ENCODE measurements around the gene MICB.

MICB gene

GRCh38 chr6:31468311-31468710 is 29.6 kb upstream of the MICB start:
- Mint-ChIP-seq H3K27ac (peak overlapping the region; percentile 50), H3K4me1 (ENCODE audit: low read depth) (peaks cover 93% of the 10 kb centered on the region), H3K27me3 (no peaks in the 10 kb centered on the region), H3K9me3 (ENCODE audit: low read depth) (no peaks in the 10 kb centered on the region), H3K36me3 (peaks cover 16% of the 10 kb centered on the region), H3K4me3 (peak overlapping the region; percentile 27)

- H3K27me3 Mint-ChIP-seq: no peaks in the 10 kb centered on the region
- H3K9me3 Mint-ChIP-seq (ENCODE audit: low read depth): no peaks in the 10 kb centered on the region
- H3K4me3 Mint-ChIP-seq: no peak overlapping the region
- H3K4me1 Mint-ChIP-seq (ENCODE audit: low read depth): peaks cover 97% of the 10 kb centered on the region
- H3K36me3 Mint-ChIP-seq: peaks cover 2% of the 10 kb centered on the region
- H3K27ac Mint-ChIP-seq: peak overlapping the region; percentile 54
Observed at GRCh38 chr6:31470801-31471200, 27.1 kb upstream of the MICB start.

GRCh38 chr6:31471711-31472110 is 26.2 kb upstream of the MICB start:
- H3K27me3 Mint-ChIP-seq: no peaks in the 10 kb centered on the region
- H3K36me3 Mint-ChIP-seq: peaks cover 2% of the 10 kb centered on the region
- peak overlapping the region; percentile 87 for H3K27ac Mint-ChIP-seq
- H3K9me3 Mint-ChIP-seq (ENCODE audit: low read depth): no peaks in the 10 kb centered on the region
- peaks cover 92% of the 10 kb centered on the region for H3K4me1 Mint-ChIP-seq (ENCODE audit: low read depth)
- peak overlapping the region; percentile 68 for H3K4me3 Mint-ChIP-seq

GRCh38 chr6:31472259-31472658 is 25.7 kb upstream of the MICB start:
- peak overlapping the region; percentile 68 for H3K4me3 Mint-ChIP-seq
- no peaks in the 10 kb centered on the region for H3K9me3 Mint-ChIP-seq (ENCODE audit: low read depth)
- H3K27ac Mint-ChIP-seq: peak overlapping the region; percentile 87
- H3K36me3 Mint-ChIP-seq: peaks cover 2% of the 10 kb centered on the region
- H3K27me3 Mint-ChIP-seq: no peaks in the 10 kb centered on the region
- H3K4me1 Mint-ChIP-seq (ENCODE audit: low read depth): peaks cover 91% of the 10 kb centered on the region

- Mint-ChIP-seq H3K4me3 (no peak overlapping the region), H3K27ac (peak overlapping the region; percentile 88), H3K4me1 (ENCODE audit: low read depth) (peaks cover 82% of the 10 kb centered on the region), H3K36me3 (peaks cover 2% of the 10 kb centered on the region), H3K27me3 (no peaks in the 10 kb centered on the region), H3K9me3 (ENCODE audit: low read depth) (no peaks in the 10 kb centered on the region)
Observed at GRCh38 chr6:31473244-31473643, 24.7 kb upstream of the MICB start.

- Mint-ChIP-seq H3K27ac (peak overlapping the region; percentile 88), H3K27me3 (no peaks in the 10 kb centered on the region), H3K9me3 (ENCODE audit: low read depth) (no peaks in the 10 kb centered on the region), H3K36me3 (peaks cover 2% of the 10 kb centered on the region), H3K4me3 (peak overlapping the region; percentile 25), H3K4me1 (ENCODE audit: low read depth) (peaks cover 73% of the 10 kb centered on the region)
Observed at GRCh38 chr6:31473780-31474761, 23.9 kb upstream of the MICB start.

- Mint-ChIP-seq H3K27ac (peak overlapping the region; percentile 59), H3K27me3 (no peaks in the 10 kb centered on the region), H3K36me3 (peaks cover 2% of the 10 kb centered on the region), H3K4me1 (ENCODE audit: low read depth) (peaks cover 67% of the 10 kb centered on the region), H3K9me3 (ENCODE audit: low read depth) (no peaks in the 10 kb centered on the region), H3K4me3 (no peak overlapping the region)
Observed at GRCh38 chr6:31474871-31475286, 23.1 kb upstream of the MICB start.

- H3K36me3 Mint-ChIP-seq: peaks cover 2% of the 10 kb centered on the region
- no peak overlapping the region for H3K27ac Mint-ChIP-seq
- peaks cover 50% of the 10 kb centered on the region for H3K4me1 Mint-ChIP-seq (ENCODE audit: low read depth)
- H3K9me3 Mint-ChIP-seq (ENCODE audit: low read depth): no peaks in the 10 kb centered on the region
- no peaks in the 10 kb centered on the region for H3K27me3 Mint-ChIP-seq
- H3K4me3 Mint-ChIP-seq: no peak overlapping the region
Observed at GRCh38 chr6:31476515-31477139, 21.3 kb upstream of the MICB start.

- peaks cover 2% of the 10 kb centered on the region for H3K36me3 Mint-ChIP-seq
- no peak overlapping the region for H3K4me3 Mint-ChIP-seq
- H3K27ac Mint-ChIP-seq: no peak overlapping the region
- H3K9me3 Mint-ChIP-seq (ENCODE audit: low read depth): no peaks in the 10 kb centered on the region
- H3K4me1 Mint-ChIP-seq (ENCODE audit: low read depth): peaks cover 41% of the 10 kb centered on the region
- H3K27me3 Mint-ChIP-seq: no peaks in the 10 kb centered on the region
Observed at GRCh38 chr6:31477521-31477920, 20.4 kb upstream of the MICB start.

- H3K27ac Mint-ChIP-seq: no peak overlapping the region
- H3K36me3 Mint-ChIP-seq: peaks cover 2% of the 10 kb centered on the region
- no peaks in the 10 kb centered on the region for H3K9me3 Mint-ChIP-seq (ENCODE audit: low read depth)
- no peaks in the 10 kb centered on the region for H3K27me3 Mint-ChIP-seq
- H3K4me1 Mint-ChIP-seq (ENCODE audit: low read depth): peaks cover 33% of the 10 kb centered on the region
- no peak overlapping the region for H3K4me3 Mint-ChIP-seq
Observed at GRCh38 chr6:31478186-31478950, 19.6 kb upstream of the MICB start.

- Mint-ChIP-seq H3K4me3 (no peak overlapping the region), H3K9me3 (ENCODE audit: low read depth) (no peaks in the 10 kb centered on the region), H3K27ac (peak overlapping the region; percentile 28), H3K27me3 (no peaks in the 10 kb centered on the region), H3K4me1 (ENCODE audit: low read depth) (peaks cover 23% of the 10 kb centered on the region), H3K36me3 (no peaks in the 10 kb centered on the region)
Observed at GRCh38 chr6:31479151-31479932, 18.6 kb upstream of the MICB start.

GRCh38 chr6:31479933-31480535 is 17.9 kb upstream of the MICB start:
- Mint-ChIP-seq H3K9me3 (ENCODE audit: low read depth) (no peaks in the 10 kb centered on the region), H3K36me3 (no peaks in the 10 kb centered on the region), H3K4me3 (no peak overlapping the region), H3K27me3 (no peaks in the 10 kb centered on the region), H3K27ac (no peak overlapping the region), H3K4me1 (ENCODE audit: low read depth) (peaks cover 17% of the 10 kb centered on the region)

GRCh38 chr6:31480574-31480973 is 17.4 kb upstream of the MICB start:
- Mint-ChIP-seq H3K36me3 (no peaks in the 10 kb centered on the region), H3K4me1 (ENCODE audit: low read depth) (peaks cover 13% of the 10 kb centered on the region), H3K4me3 (no peak overlapping the region), H3K27me3 (no peaks in the 10 kb centered on the region), H3K9me3 (ENCODE audit: low read depth) (no peaks in the 10 kb centered on the region), H3K27ac (no peak overlapping the region)

GRCh38 chr6:31483392-31483791 is 14.6 kb upstream of the MICB start:
- no peaks in the 10 kb centered on the region for H3K36me3 Mint-ChIP-seq
- H3K9me3 Mint-ChIP-seq (ENCODE audit: low read depth): no peaks in the 10 kb centered on the region
- H3K4me3 Mint-ChIP-seq: no peak overlapping the region
- no peaks in the 10 kb centered on the region for H3K27me3 Mint-ChIP-seq
- peaks cover 2% of the 10 kb centered on the region for H3K4me1 Mint-ChIP-seq (ENCODE audit: low read depth)
- no peak overlapping the region for H3K27ac Mint-ChIP-seq
